K562 (cell line): ENCODE data around the gene MYL5. TPM values are rescaled to one million over a fixed set of nuclear protein-coding genes. Genes with fewer than 3 reads are reported as not detected.

Source experiments
- CBFA2T3 ChIP-seq: fragments of 450-650 bp; IDR thresholded peaks from 2 replicates; pipeline ENCODE4 v1.6.1; 2017
- CC2D1A ChIP-seq: fragments of 450-650 bp; IDR thresholded peaks from 2 replicates; pipeline ENCODE4 v1.6.1; 2017; ENCODE audit warnings: mild to moderate bottlenecking
- CGGBP1 ChIP-seq: fragments of 250-450 bp; sonication (Bioruptor Pico); IDR thresholded peaks from 2 replicates; pipeline ENCODE4 v1.9.0; 2021; ENCODE audit warnings: mild to moderate bottlenecking
- CREB1 ChIP-seq, 2 experiments: sonication (generic) in 1 of 2; formaldehyde crosslinking in 1 of 2; IDR thresholded peaks; 2 replicates each; pipeline versions ENCODE4 v1.6.1 to v1.8.0; 2012 to 2022; ENCODE audit warnings: inconsistent platforms in 1 of 2, mild to moderate bottlenecking in 1 of 2, missing genetic modification reagents in 1 of 2, moderate library complexity in 1 of 2
- DACH1 ChIP-seq: fragments of 450-650 bp; IDR thresholded peaks from 2 replicates; pipeline ENCODE4 v1.6.1; 2018; ENCODE audit not compliant: partially characterized antibody
- HINFP ChIP-seq: fragments of 450-650 bp; conservative IDR thresholded peaks from 2 replicates; pipeline ENCODE4 v1.6.1; 2016; ENCODE audit warnings: missing genetic modification characterization, low read depth, mild to moderate bottlenecking, control low read depth, missing compliant biosample characterization
- MTA3 ChIP-seq: fragments of 450-650 bp; formaldehyde crosslinking; IDR thresholded peaks from 2 replicates; pipeline ENCODE4 v1.6.1; 2017; ENCODE audit warnings: mild to moderate bottlenecking, borderline replicate concordance
- NFYB ChIP-seq: IDR thresholded peaks from 2 replicates; pipeline ENCODE4 v1.6.1; 2011; ENCODE audit warnings: mild to moderate bottlenecking, moderate library complexity; ENCODE audit not compliant: insufficient read length; ENCODE audit errors: extremely low read depth
- NR3C1 ChIP-seq: sonication (generic); formaldehyde crosslinking; IDR thresholded peaks from 2 replicates; pipeline ENCODE4 v1.8.1; 2022; ENCODE audit warnings: missing genetic modification reagents
- REST ChIP-seq, 2 experiments: fragments of 450-650 bp; formaldehyde crosslinking in 1 of 2; IDR thresholded peaks; 2 replicates each; pipeline versions ENCODE4 v1.4.0 to v1.6.1; 2014 to 2020; ENCODE audit warnings: mild to moderate bottlenecking in 2 of 2, borderline replicate concordance in 1 of 2, low read depth in 1 of 2
- SMARCA5 ChIP-seq: fragments of 450-650 bp; IDR thresholded peaks from 2 replicates; pipeline ENCODE4 v1.6.1; 2016
- TAF7 ChIP-seq: fragments of 450-650 bp; IDR thresholded peaks from 2 replicates; pipeline ENCODE4 v1.6.1; 2016; ENCODE audit warnings: missing genetic modification characterization, missing compliant biosample characterization
- ZHX1 ChIP-seq: fragments of 150-350 bp; conservative IDR thresholded peaks from 2 replicates; pipeline ENCODE4 v1.6.1; 2014; ENCODE audit warnings: low read length
- ZNF584 ChIP-seq: fragments of 200-800 bp; sonication (Bioruptor generic); IDR thresholded peaks from 2 replicates; pipeline ENCODE4 v1.6.1; 2016; ENCODE audit warnings: low read depth, mild to moderate bottlenecking, missing genetic modification characterization, missing compliant biosample characterization
- polyA plus RNA-seq, 8 experiments: library from polyadenylated mRNA; depleted of rRNA in 4 of 8; stranded (reverse) in 5 of 8; unstranded in 3 of 8; fragments of >200 nt; fragmentation: Nextera tagmentation in 2 of 8; fragmentation: Illumina TruSeq in 1 of 8; extraction: Ambion mirVana in 2 of 8; extraction: Trizol in 1 of 8; gene quantifications; 2 replicates each; pipeline versions ENCODE4 v1.2.1 to v1.2.3, GENCODE V29; 2011 to 2014; ENCODE audit warnings: inconsistent platforms in 1 of 8, missing spikeins in 1 of 8
- total RNA-seq, 7 experiments: library from RNA; depleted of rRNA in 6 of 7; stranded (reverse); fragments of >200 nt in 6 of 7; fragmentation: Illumina TruSeq in 2 of 7; extraction: Trizol in 2 of 7; gene quantifications; 2 replicates each; pipeline versions ENCODE4 v1.2.1 to v1.2.3, GENCODE V29; 2011 to 2021; ENCODE audit warnings: low replicate concordance in 1 of 7

MYL5 gene
- total and polyA plus RNA-seq, 9 of the 15 experiments (the other 6 are each of a cell fraction or from before 2014, with no cell fraction given): 1.4 to 10.0 (median 4.1) TPM

GRCh38 chr4:674172-675035 is at the start of gene MYL5, which contains the start of gene ATP5ME (continued):
- TF ChIP-seq REST (IDR thresholded peaks at IDR 0.05; ENCODE audit: borderline replicate concordance) (peak; percentile 78), REST (CRISPR knock-in tag; IDR thresholded peaks at IDR 0.05; ENCODE audit: low read depth) (peak; percentile 84), MTA3 (peak; percentile 72; the same call in 1 of the 2 replicates), NR3C1 (CRISPR knock-in tag) (no peak), SMARCA5 (no peak), CBFA2T3 (no peak), DACH1 (peak; percentile 6), CREB1 (IDR thresholded peaks at IDR 0.05) (peak; percentile 92), CREB1 (CRISPR knock-in tag; IDR thresholded peaks at IDR 0.05) (peak; percentile 98), TAF7 (tag) (0 out of 2 replicates have a peak, but pooled peaks have one; percentile 14), NFYB (no peak), CC2D1A (no peak), ZHX1 (no peak), ZNF584 (CRISPR knock-in tag) (no peak), HINFP (tag) (no peak), CGGBP1 (CRISPR knock-in tag) (no peak)
